NCI-H2227 treated with DMSO at 0.1 percent for 48 hours (cell line): ENCODE measurements around the gene CLDN1.

Experiments
- DNase-seq: peaks from one replicate; lab custom pipeline; 2025; lab: John Stamatoyannopoulos, UW

The CLDN1 gene

GRCh38 chr3:190330936-190331734, 8.9 kb upstream of the CLDN1 start:
- no peak for DNase-seq

GRCh38 chr3:190326930-190327329, 4.7 kb upstream of the CLDN1 start:
- no peak for DNase-seq

GRCh38 chr3:190326361-190326760, 4.1 kb upstream of the CLDN1 start:
- no peak for DNase-seq

GRCh38 chr3:190325923-190326322, 3.7 kb upstream of the CLDN1 start:
- no peak for DNase-seq

GRCh38 chr3:190323246-190323626, 990 bp upstream of the CLDN1 start:
- DNase-seq, result no peak

- no peak for DNase-seq
Observed at GRCh38 chr3:190322604-190323245, 479 bp upstream of the CLDN1 start.

GRCh38 chr3:190320594-190321362, 1.5 kb downstream of the CLDN1 start:
- no peak for DNase-seq

- DNase-seq, result no peak
Observed at GRCh38 chr3:190319660-190320059, 2.6 kb downstream of the CLDN1 start.

GRCh38 chr3:190318666-190319065, 3.6 kb downstream of the CLDN1 start:
- no peak for DNase-seq

- no peak for DNase-seq
Observed at GRCh38 chr3:190314741-190315140, 7.5 kb downstream of the CLDN1 start.

- DNase-seq, result no peak
Observed at GRCh38 chr3:190309414-190309813, 12.8 kb downstream of the CLDN1 start.

GRCh38 chr3:190308154-190308553, 14.1 kb downstream of the CLDN1 start:
- DNase-seq, result no peak

GRCh38 chr3:190307164-190307545, 15.1 kb downstream of the CLDN1 start:
- DNase-seq, result no peak

- no peak for DNase-seq
Observed at GRCh38 chr3:190306513-190307163, 15.6 kb downstream of the CLDN1 start.

- DNase-seq, result no peak
Observed at GRCh38 chr3:190306026-190306425, 16.2 kb downstream of the CLDN1 start.

- DNase-seq, result no peak
Observed at GRCh38 chr3:190305406-190305805, 16.8 kb downstream of the CLDN1 start.

- no peak for DNase-seq
Observed at GRCh38 chr3:190303884-190304283, 18.4 kb downstream of the CLDN1 start.

GRCh38 chr3:190302212-190302867, 19.9 kb downstream of the CLDN1 start:
- no peak for DNase-seq

GRCh38 chr3:190301591-190301990, 20.7 kb downstream of the CLDN1 start:
- no peak for DNase-seq

- no peak for DNase-seq
Observed at GRCh38 chr3:190299969-190300368, 22.3 kb downstream of the CLDN1 start.

- no peak for DNase-seq
Observed at GRCh38 chr3:190294030-190294429, 28.2 kb downstream of the CLDN1 start.

GRCh38 chr3:190293621-190294020, 28.6 kb downstream of the CLDN1 start:
- DNase-seq, result no peak
